Measurements from ENCODE around the gene MIPOL1. TPM values are rescaled to one million over a fixed set of nuclear protein-coding genes. Genes with fewer than 3 reads are reported as not detected.
A peak's percentile ranks its signal among the peaks of the same experiment; 100 is the strongest.
"Not testable (repeated sequence)": the region's sequence is repeated elsewhere in the genome, so short reads cannot be mapped to it uniquely, and the experiment has no call there.

MIPOL1 gene
- total RNA-seq, 1 donor from 2014 or later: 11.3 TPM

DNA sequence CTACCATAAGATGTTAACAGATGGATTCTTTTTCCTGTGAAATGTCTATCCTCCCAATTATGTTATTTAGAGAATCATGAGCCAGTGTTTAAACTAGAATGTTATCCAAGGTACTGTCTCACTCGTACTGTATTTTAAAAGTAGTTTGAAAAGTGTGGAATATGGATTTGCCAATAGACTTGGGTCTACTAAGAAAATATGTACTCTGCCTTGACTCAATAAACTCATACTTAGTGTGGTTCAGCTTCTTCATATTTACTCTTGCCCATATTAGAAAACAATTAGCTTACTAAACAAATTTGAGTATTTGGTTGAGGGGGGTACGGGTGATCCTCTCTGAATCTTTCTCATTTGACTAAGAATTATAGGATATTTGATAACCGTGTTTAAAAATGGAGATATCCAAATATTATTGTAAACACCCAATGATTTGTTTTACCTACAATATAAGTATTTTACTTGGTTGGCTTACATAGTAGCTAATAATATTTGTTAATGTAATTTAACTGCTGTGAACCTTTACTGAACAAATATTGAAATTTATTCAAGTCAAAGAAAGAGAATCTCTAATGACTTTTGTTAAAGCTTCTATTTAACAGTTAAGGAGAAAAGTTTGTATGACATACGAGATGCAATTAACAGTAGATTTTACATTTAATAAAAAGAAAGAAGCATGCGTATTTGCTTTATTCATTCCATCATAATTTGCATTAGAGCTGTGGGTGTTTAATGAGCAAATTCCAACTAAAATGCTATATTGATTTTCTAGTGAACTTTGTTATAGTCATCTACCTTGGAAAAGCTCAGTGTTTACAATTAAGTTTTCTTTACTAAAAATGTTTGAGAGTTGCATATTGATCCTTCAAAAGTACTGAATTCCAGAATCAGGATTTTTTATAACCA lies 81.2 kb downstream of the MIPOL1 start:
- DNase-seq (ENCODE audit: low read depth): no peak

DNA sequence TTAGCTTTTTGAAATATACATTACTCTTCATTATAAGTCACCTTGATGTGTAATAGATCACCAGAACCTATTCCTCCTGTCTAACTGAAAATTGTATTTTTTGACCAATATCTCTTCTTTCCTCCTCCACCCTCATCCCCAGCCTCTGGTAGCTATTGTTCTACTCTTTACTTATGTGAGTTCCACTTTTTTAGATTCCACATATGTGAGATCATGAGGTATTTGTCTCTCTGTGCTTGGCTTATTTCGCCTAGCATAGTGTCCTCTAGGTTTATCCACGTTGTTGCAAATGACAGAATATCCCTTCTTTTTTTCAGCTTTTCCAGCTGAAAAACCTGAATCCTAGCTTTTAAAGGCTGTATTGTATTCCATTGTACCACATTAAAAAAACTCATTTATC lies 82.1 kb downstream of the MIPOL1 start:
- no peak for DNase-seq (ENCODE audit: low read depth)

DNA sequence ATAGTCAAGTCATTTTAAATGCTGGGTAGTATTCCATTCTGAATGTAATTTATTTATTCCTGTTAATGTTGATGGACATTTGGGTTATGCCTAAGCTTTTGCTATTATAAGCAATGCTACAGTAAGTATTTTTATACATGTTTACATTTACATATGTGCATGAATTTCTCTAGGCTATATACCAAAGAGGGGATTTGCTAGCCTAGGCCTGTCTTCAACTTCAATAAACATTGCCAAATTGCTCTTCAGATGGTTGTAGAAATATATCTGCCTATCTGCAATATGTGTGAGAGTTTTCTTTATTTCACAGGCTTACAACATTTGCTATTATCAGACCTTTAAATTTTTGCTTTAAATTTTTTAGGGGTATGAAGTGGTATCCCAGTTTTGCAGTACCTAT lies 87.0 kb downstream of the MIPOL1 start:
- DNase-seq (ENCODE audit: low read depth): no peak

DNA sequence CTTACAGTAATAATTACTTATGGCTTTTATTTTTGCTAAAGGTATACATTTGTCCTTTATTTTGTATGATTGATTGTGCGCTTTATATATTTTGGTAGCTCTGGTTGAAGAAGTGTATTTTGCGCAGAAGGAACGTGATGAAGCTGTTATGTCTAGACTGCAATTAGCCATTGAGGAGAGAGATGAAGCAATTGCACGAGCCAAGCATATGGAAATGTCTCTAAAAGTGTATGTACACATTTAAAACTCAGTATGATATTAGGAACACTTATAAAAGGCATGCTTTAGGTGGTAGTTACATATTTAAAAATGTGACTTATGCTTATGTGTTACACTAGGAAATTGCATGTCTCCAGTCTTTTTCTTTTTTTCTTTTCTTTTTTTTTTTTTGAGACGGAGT lies 87.5 kb downstream of the MIPOL1 start:
- no peak for DNase-seq (ENCODE audit: low read depth)

DNA sequence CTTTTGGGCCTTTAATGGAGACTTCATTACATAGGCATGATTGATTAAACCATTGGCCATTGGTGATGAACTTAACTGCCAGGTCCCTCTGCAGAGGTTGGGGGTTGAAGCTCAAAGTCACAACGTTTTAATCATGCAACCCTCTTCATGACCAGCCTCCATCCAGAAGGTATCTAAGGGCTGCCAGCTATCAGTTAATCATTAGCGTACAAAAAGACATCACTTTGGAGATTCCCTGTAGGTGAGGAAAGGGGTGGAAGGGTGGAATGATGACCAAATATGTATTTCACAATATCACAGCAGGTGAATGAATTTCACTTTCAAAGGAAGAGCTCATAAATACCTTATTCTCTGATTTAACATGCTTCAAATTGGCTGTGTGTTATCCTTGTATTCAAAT lies 92.0 kb downstream of the MIPOL1 start:
- DNase-seq (ENCODE audit: low read depth): no peak

DNA sequence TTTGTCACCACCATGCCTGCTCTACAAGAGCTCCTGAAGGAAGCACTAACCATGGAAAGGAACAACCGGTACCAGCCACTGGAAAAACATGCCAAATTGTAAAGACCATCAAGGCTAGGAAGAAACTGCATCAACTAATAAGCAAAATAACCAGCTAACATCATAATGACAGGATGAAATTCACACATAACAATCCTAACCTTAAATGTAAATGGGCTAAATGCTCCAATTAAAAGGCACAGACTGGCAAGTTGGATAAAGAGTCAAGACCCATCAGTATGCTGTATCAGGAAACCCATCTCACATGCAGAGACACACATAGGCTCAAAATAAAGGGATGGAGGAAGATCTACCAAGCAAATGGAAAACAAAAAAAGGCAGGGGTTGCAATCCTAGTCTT lies 97.5 kb downstream of the MIPOL1 start:
- not testable (repeated sequence) for DNase-seq (ENCODE audit: low read depth)

DNA sequence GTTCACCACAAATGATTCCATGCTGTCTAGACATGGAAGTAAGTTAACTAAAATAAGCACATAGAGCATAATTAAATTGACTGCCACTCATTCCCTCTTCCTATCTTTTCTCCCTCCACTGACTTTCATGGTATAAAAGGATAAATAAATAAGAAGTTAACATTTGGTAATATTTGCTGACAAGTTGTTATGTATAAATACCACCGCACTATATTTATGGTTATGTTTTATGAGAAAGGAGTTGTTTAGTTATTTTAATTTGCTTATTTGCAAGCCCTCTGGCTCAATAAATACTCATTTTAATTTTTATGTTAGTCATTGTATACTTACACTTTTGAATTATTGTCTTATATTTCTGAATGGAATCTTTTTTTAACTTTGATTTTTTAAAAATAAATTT lies 113.5 kb downstream of the MIPOL1 start:
- no peak for DNase-seq (ENCODE audit: low read depth)

DNA sequence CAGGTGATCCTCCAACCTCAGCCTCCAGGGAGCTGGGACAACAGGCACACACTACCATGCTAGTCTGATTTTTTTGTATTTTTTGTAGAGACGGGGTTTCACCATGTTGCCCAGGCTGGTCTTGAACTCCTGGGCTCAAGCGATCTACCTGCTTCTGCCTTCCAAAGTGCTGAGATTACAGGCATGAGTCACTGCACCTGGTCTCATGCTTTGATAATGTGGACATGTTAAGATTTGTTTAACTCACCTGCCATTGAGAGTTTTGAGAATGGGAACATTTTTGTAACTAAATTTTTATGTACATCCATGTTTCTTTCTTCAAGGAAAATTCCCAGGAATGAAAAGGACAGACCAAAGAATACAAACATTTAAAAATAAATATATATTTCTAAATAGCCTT lies 121.2 kb downstream of the MIPOL1 start:
- DNase-seq (ENCODE audit: low read depth): no peak

DNA sequence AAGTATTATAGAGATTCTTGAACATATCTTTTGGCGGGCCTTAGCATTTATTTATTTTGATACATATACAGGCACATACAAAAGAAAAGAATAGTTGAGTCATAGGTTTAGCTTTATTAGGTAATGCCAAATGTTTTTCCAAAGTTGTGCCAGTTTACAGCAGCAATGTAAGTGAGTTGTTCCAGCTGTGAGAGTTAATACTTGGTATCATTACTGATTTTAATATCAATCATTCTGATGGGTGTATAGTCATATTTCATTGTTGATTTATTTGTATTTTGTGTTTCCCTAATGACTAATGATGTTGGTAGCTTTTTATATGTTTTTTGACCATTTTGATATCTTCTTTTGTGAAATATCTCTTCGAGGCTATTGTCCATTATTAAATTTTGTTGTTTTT lies 122.4 kb downstream of the MIPOL1 start:
- no peak for DNase-seq (ENCODE audit: low read depth)

DNA sequence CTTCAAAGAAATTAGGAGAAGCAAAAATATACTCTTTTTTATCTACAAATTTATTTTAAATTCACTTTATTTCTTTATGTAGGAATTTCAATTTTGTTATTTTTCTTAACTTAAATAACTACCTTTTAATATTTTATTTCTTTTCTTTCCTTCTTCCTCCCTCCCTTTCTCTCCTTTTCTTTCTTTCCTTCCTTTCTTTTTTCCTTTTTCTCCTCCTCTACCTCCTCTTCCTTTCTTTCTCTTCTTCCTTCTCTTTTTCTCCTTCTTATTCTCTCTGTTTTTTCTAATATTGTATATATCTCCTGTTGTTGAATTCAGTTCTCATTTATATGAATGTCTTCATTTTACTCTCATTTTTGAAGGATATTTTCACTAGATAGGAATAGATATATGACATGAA lies 127.6 kb downstream of the MIPOL1 start:
- no peak for DNase-seq (ENCODE audit: low read depth)

DNA sequence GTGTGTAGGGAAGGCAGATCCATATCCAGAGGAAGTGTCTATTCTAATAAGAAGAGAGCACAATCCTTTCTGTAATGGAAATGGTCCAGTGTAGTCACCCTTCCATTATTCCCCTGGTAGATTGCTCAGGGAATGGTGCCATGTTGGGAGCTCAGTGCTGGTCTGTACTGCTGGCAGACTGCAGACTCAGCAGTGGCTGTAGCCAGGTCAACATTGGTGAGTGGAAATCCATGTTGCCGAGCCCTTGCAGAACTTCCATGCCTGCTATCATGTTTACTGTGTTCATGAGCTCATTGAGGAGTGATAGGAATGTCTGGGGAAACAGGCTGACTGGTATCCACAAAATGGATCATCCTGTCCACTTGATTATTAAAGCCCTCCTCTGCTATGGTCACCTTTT lies 128.7 kb downstream of the MIPOL1 start:
- no peak for DNase-seq (ENCODE audit: low read depth)

DNA sequence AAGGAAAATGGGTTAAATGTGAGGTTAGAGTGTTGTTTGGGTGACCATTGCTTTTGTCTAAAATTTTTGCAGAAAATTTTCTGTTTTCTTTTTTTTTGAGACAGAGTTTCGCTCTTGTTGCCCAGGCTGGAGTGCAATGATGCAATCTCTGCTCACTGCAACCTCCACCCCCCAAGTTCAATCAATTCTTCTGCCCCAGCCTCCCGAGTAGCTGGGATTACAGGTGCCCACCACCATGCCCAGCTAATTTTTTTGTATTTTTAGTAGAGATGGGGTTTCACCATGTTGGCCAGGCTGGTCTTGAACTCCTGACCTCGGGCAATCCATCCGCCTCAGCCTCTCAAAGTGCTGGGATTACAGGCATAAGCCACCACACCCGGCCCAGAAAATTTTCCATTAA lies 130.2 kb downstream of the MIPOL1 start:
- not testable (repeated sequence) for DNase-seq (ENCODE audit: low read depth)

DNA sequence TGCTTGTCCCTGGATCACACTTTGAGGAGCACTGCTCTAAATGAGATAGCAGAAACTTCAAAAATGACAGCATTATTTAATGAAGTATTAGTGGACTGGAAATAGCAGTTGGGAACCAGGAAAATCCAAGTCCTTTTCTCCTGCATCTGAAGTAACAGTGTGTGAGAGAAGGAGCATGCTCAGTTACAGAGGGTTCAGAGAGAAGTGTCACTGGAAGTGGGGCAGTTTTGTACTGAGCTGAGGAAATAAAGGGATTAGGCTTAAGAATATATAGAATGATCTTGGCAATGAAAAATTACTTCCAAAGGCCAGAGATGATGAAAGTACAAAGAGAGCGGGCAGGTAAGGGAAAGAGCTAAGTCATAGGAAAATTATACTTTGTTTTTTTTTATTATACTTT lies 130.9 kb downstream of the MIPOL1 start:
- DNase-seq (ENCODE audit: low read depth): no peak

DNA sequence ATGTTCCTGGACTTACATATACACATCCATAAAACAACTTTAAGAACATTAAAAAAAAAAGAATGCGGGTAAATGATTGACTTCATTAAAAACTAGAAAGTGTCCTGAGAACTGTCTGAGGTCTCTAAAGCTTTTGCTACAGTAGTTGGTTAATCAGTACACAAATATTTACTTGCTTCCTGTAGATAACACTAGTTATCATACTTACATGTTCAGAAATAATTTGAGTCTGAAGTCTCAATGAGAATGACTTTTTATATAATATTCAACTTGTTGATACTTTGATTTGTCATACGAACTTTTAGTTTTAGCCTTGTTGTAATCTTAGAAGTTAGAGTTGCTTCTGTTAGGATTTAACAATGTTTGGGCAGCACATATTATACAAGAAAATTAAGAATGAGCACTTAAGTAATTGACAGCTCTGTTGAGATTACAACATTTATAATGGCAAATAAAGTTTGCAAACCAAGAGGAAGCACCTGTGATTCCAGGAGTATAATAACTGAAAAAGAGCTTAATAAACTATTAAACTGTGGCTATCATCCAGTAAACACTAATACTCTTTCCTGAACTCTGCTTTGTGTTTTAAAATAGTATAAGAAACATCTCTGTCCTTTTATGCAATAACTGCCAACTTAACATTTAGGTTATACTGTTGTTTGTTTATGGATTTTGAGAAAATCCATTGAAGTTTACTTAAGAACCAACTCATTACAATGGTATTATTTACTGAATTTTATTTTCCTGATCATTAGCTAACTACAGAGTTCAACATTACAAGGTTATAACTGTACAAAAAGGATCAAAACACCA lies 131.7 kb downstream of the MIPOL1 start:
- no peak for DNase-seq (ENCODE audit: low read depth)

DNA sequence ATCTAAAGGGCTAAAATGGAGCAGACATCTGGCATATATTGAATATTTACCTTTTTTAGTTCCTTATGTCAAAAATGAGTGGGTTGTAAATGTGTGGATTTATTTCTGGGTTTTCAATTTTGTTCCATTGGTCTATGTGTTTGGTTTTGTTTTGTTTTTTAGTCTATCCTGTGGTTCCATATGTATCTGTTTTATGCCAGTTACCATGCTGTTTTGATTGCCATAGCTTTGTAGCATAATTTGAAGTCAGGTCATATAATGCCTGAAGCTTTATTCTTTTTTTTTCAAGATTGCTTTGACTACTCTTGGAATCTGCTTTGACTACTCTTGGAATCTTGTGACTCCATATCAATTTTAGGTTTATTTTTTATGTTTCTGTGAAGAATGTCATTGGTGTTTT lies 133.2 kb downstream of the MIPOL1 start:
- DNase-seq (ENCODE audit: low read depth): no peak

DNA sequence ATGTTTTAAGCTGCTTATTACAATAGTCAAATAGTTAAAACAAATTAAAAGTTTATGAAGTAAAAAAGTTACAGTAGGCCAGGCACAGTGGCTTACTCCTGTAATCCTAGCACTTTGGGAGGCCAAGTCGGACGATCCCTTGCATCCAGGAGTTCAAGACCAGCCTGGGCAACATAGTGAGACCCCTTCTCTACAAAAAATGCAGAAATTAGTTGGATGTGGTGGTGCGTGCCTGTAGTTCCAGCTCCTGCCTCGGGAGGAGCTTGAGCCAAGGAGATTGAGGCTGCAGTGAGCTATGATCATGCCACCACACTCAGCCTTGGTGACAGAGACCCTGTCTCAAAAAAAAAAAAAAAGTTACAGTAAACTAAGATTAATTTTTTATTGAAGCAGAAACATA lies 142.6 kb downstream of the MIPOL1 start:
- DNase-seq (ENCODE audit: low read depth): peak; percentile 4

DNA sequence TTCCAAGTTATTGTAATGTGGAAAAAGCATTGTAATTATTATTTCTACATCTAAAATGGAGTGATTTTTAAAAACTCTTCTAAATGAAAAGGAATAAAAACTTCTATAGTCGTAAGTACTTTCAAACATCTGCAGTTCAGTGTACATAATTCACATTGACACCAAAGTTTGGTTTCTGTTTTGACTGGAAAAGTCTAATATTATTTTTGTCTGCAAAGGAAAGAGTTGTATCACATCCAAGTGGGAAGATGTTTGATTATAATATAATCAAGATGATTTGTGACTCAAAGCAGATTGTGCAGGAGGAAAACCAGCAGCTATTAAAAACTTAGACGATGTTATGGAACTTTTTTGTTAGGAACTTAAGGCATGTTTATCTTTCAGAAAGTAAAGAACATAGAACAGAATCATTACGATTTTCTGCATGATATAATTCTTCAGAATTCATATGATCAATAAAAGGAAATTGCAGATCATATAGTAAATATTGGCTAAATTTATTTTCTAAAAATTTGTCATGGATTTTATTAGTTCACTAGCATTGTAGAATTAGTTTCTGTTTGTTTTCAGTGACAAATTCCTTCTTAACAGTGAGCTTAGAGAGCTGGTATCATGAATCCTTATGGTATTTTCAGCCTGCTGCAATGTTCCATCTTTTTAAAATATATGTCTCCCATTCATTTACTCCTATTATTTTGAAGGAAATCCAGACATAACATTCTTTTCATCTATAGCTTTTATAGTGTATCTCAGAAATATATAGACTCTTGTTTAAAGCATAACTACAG lies 145.8 kb downstream of the MIPOL1 start:
- DNase-seq (ENCODE audit: low read depth): no peak

DNA sequence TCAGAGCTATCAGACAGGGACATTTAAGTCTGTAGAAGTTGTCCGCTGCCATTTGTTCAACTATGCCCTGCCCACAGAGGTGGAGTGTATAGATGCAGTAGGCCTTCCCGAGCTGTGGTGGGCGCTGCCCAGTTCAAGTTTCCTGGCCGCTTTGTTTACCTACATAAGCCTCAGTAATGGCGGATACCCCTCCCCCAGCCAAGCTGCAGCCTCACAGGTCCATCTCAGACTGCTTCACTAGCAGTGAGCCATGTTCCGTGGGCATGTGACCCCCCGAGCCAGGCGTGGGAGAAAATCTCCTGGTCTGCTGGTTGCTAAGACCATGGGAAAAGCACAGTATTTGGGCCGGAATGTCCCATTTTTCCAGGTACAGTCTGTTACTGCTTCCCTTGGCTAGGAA lies 165.9 kb downstream of the MIPOL1 start:
- DNase-seq (ENCODE audit: low read depth): no peak

DNA sequence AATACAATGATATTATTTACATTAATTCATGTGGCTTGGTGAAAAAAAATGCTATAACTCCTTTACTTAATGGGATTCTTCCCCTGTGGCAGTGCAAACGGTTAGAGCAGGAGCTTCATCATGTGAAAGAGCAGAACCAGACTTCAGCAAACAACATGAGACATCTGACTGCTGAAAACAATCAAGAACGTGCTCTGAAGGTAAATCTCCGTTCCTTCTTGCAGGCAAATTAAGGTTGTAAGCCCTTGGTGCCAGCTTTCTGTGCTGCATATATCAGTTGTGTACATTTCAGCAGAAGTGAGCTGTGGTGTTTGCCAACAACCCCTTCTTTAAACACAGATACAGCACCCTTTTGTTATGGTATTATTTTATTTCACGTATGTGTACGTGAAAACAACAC lies 171.7 kb downstream of the MIPOL1 start:
- no peak for DNase-seq (ENCODE audit: low read depth)

DNA sequence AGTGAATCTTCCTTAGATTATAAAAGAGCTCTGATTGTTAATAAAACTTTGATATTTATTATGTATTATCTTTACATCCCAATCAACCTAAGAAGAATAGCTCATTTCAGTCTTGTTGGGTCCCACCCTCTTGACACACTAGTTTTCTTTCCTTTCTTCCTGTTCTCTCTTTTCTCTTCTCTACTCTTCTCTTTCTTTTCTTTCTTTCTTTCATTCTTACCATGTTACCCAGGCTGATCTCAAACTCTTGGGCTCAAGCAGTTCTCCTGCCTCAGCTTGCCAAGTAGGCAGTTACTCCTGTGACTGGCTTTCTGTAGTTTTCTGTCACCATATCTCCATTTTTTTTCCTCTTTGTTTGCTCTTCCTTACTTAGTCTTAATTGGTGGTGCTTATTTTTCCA lies 177.8 kb downstream of the MIPOL1 start:
- no peak for DNase-seq (ENCODE audit: low read depth)

DNA sequence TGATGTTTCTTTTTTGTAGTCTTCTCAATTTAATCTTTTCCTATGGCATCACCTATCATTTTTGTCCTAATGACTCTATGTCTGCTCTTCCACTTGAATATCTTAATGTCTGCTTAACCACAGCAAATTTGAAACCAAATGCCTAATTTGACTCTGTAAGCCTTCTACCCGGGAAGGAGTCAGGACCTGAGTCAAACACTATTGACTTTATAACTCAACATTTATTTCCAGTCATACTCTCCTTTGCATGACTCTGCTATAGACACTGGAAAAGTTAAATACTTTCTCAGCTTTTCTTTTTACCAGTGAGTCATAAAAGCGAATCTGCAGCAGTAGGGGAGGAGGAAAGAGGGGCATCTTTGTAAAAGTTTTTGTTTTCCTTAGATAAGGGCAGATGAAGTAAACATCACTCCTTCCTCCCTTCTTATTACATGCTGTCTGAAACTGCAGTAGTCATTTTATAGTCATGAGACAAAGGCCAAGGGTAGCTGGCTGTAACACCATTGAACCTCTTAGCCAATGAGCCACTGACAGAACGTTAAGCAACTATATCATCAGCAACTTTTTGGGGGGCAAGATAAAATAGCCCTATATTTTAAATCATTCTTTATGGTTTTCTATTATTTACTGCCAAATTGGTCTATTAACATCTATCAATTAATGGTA lies 179.3 kb downstream of the MIPOL1 start:
- DNase-seq (ENCODE audit: low read depth): peak; percentile 5
